H1 (cell line): ENCODE data around the gene TSG101. TPM values are rescaled to one million over a fixed set of nuclear protein-coding genes. Genes with fewer than 3 reads are reported as not detected.

ENCODE experiments used
- polyA plus RNA-seq, 7 experiments: library from polyadenylated mRNA; depleted of rRNA in 3 of 7; stranded (reverse) in 5 of 7; unstranded in 2 of 7; fragments of >200 nt in 5 of 7; fragments of 200-250 nt in 2 of 7; gene quantifications; 1 replicate in 5 of 7; 2 replicates in 1 of 7; 4 replicates in 1 of 7; pipeline versions ENCODE4 v1.2.1 to v1.2.3, GENCODE V29; 2011 to 2013; ENCODE audit warnings: missing spikeins in 2 of 7, mixed read lengths in 2 of 7
- total RNA-seq: library from RNA; stranded (reverse); fragmentation: NEBNext Ultra II Directional; extraction: Animal tissue kit (Norgen Biotek cat#: 25700); gene quantifications from 2 replicates; pipeline ENCODE4 v1.2.1, GENCODE V29; 2021

TSG101 gene
- total and polyA plus RNA-seq, 2 of the 8 experiments (the other 6 are each of a cell fraction or from before 2014, with no cell fraction given): 50.8 to 151 TPM

Other genes with a start within 250 kb of the TSG101 start
- gene HPS5, start 204.8 kb downstream of the TSG101 start, total RNA-seq: 16.7 and 18.5 TPM in 2 replicates
- gene HPS5, start 204.8 kb downstream of the TSG101 start, polyA plus RNA-seq (2011; rRNA removed): 3.9 and 5.0 TPM in 2 replicates
- gene GTF2H1, start 204.4 kb downstream of the TSG101 start, total RNA-seq: 26.3 and 28.0 TPM in 2 replicates
- 9.1 and 9.3 TPM in 2 replicates for gene GTF2H1, start 204.4 kb downstream of the TSG101 start, polyA plus RNA-seq (2011; rRNA removed)
- 480 and 486 TPM in 2 replicates for gene LDHA, start 132.4 kb downstream of the TSG101 start, total RNA-seq
- 241 and 443 TPM in 2 replicates for gene LDHA, start 132.4 kb downstream of the TSG101 start, polyA plus RNA-seq (2011; rRNA removed)
- 0.88 and 0.96 TPM in 2 replicates for gene LDHC, start 114.6 kb downstream of the TSG101 start, total RNA-seq
- 0.39 and 1.2 TPM in 2 replicates for gene LDHC, start 114.6 kb downstream of the TSG101 start, polyA plus RNA-seq (2011; rRNA removed)
- gene LDHAL6A, start 71.1 kb downstream of the TSG101 start, total RNA-seq: not detected in 2 replicates
- gene LDHAL6A, start 71.1 kb downstream of the TSG101 start, polyA plus RNA-seq (2011; rRNA removed): not detected in 2 replicates
- 6.0 and 7.3 TPM in 2 replicates for gene UEVLD, start 61.8 kb upstream of the TSG101 start, total RNA-seq
- 3.6 and 4.1 TPM in 2 replicates for gene UEVLD, start 61.8 kb upstream of the TSG101 start, polyA plus RNA-seq (2011; rRNA removed)
- gene MISFA, start 72.8 kb upstream of the TSG101 start, total RNA-seq: 3.8 and 4.1 TPM in 2 replicates
- 0.33 and 0.51 TPM in 2 replicates for gene MISFA, start 72.8 kb upstream of the TSG101 start, polyA plus RNA-seq (2011; rRNA removed)
- 17.1 and 17.6 TPM in 2 replicates for gene SPTY2D1, start 107.4 kb upstream of the TSG101 start, total RNA-seq
- 4.9 and 6.0 TPM in 2 replicates for gene SPTY2D1, start 107.4 kb upstream of the TSG101 start, polyA plus RNA-seq (2011; rRNA removed)
- gene TMEM86A, start 171.8 kb upstream of the TSG101 start, total RNA-seq: 1.7 and 2.0 TPM in 2 replicates
- 1.5 and 2.4 TPM in 2 replicates for gene TMEM86A, start 171.8 kb upstream of the TSG101 start, polyA plus RNA-seq (2011; rRNA removed)
- not detected in 2 replicates for gene IGSF22, start 199.2 kb upstream of the TSG101 start, total RNA-seq
- 0.06 and 0.14 TPM in 2 replicates for gene IGSF22, start 199.2 kb upstream of the TSG101 start, polyA plus RNA-seq (2011; rRNA removed)